PFSK-1 (cell line): ENCODE measurements around the gene CRHR2.

ENCODE experiments used
- FOXP2 ChIP-seq: optimal IDR thresholded peaks from 2 replicates; pipeline ENCODE3; 2011; ENCODE audit warnings: borderline replicate concordance, control low read depth, inconsistent platforms; ENCODE audit not compliant: insufficient read depth; ENCODE audit errors: extremely low read length, extremely low read depth
- POLR2AphosphoS5 ChIP-seq: IDR thresholded peaks from 2 replicates; pipeline ENCODE4 v1.6.1; 2012; ENCODE audit warnings: low read depth, mild to moderate bottlenecking, control low read depth, low read length, moderate library complexity
- SIN3A ChIP-seq: IDR thresholded peaks from 2 replicates; pipeline ENCODE4 v1.6.1; 2012; ENCODE audit warnings: mild to moderate bottlenecking, low read length, moderate library complexity, borderline replicate concordance; ENCODE audit not compliant: insufficient read depth
- TAF1 ChIP-seq: IDR thresholded peaks from 2 replicates; pipeline ENCODE4 v1.6.1; 2012; ENCODE audit warnings: low read length, control low read depth, borderline replicate concordance; ENCODE audit not compliant: insufficient read depth
- TF ChIP-seq, protein P1 (sequence below), 2 experiments: IDR thresholded peaks; 2 replicates each; pipeline versions ENCODE4 v1.6.1 to v1.8.0; 2011 to 2012; ENCODE audit warnings: low read depth in 2 of 2, low read length in 2 of 2, control low read depth in 1 of 2, inconsistent platforms in 1 of 2, mild to moderate bottlenecking in 1 of 2, moderate library complexity in 1 of 2; ENCODE audit not compliant: insufficient read depth in 1 of 2

Gene CRHR2

DNA sequence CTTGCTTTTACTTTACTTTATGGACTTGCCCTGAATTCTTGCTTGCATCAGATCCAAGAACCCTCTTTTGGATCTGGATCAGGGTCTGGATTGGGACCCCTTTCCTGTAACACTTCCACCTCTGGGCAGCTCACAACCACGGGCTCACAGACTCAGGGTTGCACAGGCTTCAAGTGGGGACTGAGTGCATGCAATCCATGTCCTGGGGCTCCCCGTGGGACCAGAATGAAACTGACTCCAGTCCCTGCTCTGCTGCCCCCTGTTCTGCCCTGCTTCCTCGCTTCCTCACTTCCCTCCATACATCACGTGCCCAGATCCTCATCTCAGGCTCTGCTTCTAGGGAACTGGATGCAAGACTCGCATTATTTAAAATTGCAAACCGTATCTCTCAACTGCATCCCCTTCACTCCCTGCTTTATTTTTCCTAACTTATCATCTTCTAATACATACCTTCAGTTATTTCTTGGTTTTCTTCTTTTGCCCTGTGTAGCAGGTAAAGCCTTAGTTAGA is 46.4 kb upstream of the CRHR2 start:
- TF ChIP-seq FOXP2 (no peak), POLR2AphosphoS5 (no peak), TAF1 (no peak)

DNA sequence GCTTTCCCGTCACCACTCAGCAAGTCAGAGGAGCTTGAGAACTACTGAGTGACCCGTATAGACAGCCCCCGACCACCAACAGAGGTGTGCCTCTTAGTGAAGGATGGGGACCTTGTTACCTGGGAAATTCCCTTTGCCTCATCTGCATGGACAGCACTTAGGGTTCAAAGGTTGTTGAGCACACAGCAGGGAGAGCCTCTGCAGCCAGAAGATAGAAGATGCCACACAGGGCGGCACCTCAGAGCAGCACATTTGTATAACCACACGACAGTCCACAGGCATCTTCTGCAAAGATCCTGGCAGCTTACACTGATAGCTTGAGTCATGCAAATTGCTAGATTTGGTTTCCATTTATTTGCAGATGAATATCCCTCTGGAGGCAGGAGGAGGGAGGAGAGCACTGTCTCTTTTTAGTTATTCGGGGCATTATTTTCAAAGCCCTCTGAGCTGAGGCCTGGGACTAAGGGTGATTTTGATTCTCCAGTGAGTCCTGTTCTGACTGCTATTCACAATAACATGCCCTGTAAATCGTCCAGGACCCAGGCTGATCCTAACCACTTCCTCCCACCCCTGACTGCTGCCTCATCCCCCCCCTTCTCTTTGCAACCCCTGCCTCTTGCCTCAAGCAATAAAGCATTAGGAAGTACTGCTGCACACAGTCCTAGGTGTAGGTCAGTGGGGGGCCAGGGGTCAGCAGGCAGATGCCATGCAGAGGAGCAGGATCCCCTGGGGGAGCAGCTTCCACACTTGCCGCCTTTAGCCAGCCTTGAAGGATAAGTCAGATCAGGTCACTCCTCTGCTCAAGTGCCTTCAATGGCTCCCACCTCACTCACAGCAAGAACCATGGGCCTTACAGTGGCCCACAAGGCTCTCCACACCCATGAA is 45.0 kb upstream of the CRHR2 start:
- TF ChIP-seq TAF1: no peak
- TF ChIP-seq FOXP2: no peak
- TF ChIP-seq POLR2AphosphoS5: no peak
- TF ChIP-seq, protein P1, sequence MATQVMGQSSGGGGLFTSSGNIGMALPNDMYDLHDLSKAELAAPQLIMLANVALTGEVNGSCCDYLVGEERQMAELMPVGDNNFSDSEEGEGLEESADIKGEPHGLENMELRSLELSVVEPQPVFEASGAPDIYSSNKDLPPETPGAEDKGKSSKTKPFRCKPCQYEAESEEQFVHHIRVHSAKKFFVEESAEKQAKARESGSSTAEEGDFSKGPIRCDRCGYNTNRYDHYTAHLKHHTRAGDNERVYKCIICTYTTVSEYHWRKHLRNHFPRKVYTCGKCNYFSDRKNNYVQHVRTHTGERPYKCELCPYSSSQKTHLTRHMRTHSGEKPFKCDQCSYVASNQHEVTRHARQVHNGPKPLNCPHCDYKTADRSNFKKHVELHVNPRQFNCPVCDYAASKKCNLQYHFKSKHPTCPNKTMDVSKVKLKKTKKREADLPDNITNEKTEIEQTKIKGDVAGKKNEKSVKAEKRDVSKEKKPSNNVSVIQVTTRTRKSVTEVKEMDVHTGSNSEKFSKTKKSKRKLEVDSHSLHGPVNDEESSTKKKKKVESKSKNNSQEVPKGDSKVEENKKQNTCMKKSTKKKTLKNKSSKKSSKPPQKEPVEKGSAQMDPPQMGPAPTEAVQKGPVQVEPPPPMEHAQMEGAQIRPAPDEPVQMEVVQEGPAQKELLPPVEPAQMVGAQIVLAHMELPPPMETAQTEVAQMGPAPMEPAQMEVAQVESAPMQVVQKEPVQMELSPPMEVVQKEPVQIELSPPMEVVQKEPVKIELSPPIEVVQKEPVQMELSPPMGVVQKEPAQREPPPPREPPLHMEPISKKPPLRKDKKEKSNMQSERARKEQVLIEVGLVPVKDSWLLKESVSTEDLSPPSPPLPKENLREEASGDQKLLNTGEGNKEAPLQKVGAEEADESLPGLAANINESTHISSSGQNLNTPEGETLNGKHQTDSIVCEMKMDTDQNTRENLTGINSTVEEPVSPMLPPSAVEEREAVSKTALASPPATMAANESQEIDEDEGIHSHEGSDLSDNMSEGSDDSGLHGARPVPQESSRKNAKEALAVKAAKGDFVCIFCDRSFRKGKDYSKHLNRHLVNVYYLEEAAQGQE (IDR thresholded peaks at IDR 0.05; ENCODE audit: insufficient read depth in 1 of 2, low read depth in 2 of 2, low read length in 2 of 2): no peak
- TF ChIP-seq SIN3A: no peak

DNA sequence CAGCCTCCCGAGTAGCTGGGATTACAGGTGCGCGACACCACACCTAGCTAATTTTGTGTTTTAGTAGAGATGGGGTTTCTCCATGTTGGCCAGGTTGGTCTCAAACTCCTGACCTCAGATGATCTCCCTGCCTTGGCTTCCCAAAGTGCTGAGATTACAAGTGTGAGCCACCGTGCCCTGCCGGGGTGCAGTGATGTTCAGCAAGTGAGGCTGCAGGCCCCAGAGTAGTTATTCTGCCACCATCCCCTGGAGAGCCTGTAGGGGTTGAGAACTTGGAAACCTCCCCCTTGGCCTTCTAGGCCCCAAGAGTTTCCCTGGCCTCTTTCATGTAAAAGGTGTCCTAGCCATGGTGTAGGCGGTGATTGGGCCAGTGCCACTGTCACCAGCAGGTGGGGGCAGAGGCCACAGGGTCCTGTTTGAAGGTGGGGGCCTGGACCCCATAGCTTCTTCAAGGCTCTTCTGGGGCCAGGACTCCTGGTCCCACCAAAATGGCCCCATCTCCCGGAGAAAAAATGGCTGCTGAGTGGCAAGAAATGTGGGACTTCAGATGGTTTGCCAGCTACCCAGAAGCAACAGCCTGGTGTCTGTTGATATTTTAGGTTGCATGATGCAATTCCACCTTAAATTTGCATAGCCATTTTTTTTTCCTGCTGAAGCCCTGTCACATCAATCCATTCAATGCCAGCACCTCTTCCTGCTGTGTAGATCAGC is 44.2 kb upstream of the CRHR2 start:
- TF ChIP-seq TAF1 (no peak), POLR2AphosphoS5 (no peak), SIN3A (no peak), FOXP2 (no peak)
- TF ChIP-seq, protein P1 (IDR thresholded peaks at IDR 0.05; ENCODE audit: insufficient read depth in 1 of 2, low read depth in 2 of 2, low read length in 2 of 2): no peak

DNA sequence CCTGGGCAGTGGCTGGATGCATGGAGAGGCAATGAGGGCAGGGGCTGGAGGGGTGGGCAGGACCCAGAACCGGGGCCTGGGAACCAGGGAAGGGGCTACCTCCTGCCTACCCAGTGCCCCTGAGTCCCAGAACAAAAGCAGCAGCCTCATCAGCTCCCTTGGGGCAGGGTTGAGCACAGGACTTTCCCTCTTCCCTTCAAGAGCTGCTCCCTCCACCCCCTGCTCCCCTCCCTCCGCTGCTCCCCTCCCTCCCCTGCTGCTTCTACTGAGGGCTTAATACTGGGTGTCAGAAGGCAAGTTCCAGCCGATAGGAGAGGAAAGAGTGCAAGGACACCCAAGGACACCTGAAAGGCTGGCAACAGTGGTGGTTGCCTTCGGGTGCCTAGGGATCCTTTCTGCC is 41.5 kb upstream of the CRHR2 start:
- TF ChIP-seq, protein P1 (IDR thresholded peaks at IDR 0.05; ENCODE audit: insufficient read depth in 1 of 2, low read depth in 2 of 2, low read length in 2 of 2): no peak
- TF ChIP-seq FOXP2: no peak
- no peak for TF ChIP-seq SIN3A
- TF ChIP-seq TAF1: no peak
- no peak for TF ChIP-seq POLR2AphosphoS5

DNA sequence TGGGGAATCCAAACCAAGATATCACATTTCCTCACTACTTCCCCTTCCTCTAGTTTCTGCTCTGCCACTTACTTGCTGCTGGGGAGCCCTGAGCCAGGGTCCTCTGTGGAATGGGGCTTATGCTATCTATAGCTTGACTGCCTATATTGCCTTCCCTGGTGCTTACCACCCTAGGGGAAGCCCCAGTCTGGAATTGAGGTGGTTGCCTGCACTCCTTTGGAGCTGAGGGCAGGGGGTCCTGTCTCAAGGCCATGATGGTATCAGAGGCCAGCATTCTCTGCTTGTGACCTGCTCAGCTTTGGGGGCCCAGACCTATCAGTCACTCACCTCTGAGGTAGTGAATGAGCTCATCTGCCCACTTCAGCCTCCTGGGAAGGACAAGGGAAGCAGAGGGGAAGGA is 40.4 kb upstream of the CRHR2 start:
- TF ChIP-seq POLR2AphosphoS5 (no peak), SIN3A (no peak), FOXP2 (no peak), TAF1 (no peak)
- TF ChIP-seq, protein P1 (IDR thresholded peaks at IDR 0.05; ENCODE audit: insufficient read depth in 1 of 2, low read depth in 2 of 2, low read length in 2 of 2): no peak
